ENCODE measurements around the gene PLEKHM3.

GRCh38 chr2:207996848-207997247 lies 28.5 kb downstream of the PLEKHM3 start:
- TF ChIP-seq POLR2A (IDR thresholded peaks at IDR 0.05; ENCODE audit: extremely low read depth, insufficient read length) (no peak), CTCF (IDR thresholded peaks at IDR 0.05; ENCODE audit: low read depth, low read length) (no peak), MYC (IDR thresholded peaks at IDR 0.05; ENCODE audit: low read depth, low read length) (no peak)
